Measurements from ENCODE around the gene CDC14A. TPM values are rescaled to one million over a fixed set of nuclear protein-coding genes. Genes with fewer than 3 reads are reported as not detected.
A peak's percentile ranks its signal among the peaks of the same experiment; 100 is the strongest.

The CDC14A gene
- total RNA-seq, 1 experiment from 2014 or later = 3.4 TPM

DNA sequence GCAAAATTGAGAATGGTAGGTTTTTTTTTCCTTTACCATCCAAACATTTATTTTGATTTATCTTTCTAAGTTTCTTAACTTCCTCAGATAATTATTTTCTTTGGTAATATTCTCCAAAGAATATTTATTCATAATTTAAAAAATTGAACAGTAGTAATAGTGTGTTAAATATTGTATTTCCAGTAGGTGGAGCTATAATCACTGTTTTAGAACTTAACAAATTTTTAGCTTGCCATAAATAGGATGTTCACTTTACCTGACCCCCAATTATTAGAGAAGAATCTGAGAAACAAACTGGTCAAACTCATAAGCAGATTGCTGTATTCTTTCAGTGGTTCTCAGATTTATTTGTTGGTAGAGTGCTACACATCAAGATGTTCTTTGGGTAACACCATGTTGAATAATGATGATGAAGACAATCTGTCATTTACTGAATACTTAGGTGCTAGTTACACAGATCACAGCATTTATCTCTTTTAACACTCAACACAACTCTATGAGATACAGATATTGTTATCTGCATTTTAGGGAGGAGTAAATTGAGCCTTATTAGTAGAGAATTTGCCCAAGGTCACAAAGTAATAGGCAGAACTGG, 103.3 kb downstream of the CDC14A start:
- Histone ChIP-seq H4K20me1 (ENCODE audit: low read length) (no peaks in the 10 kb centered on the region), H3K9me2 (replicated peaks; ENCODE audit: low read length) (no peaks in the 10 kb centered on the region), H3K27ac (ENCODE audit: low read length) (no peak overlapping the region), H3K4me2 (ENCODE audit: low read length) (no peak overlapping the region), H3K4me3 (ENCODE audit: low read length) (no peak overlapping the region), H3K9ac (ENCODE audit: low read length) (no peak overlapping the region), H3K9me3 (ENCODE audit: low read length) (no peaks in the 10 kb centered on the region), H3K79me2 (ENCODE audit: low read length) (no peaks in the 10 kb centered on the region), H3F3A (ENCODE audit: low read length, unreplicated experiment) (no peaks in the 10 kb centered on the region), H3K36me3 (ENCODE audit: low read depth, low read length) (no peaks in the 10 kb centered on the region; the same call in 1 of the 2 replicates), H3K4me1 (ENCODE audit: insufficient read depth, low read length) (peaks cover 10% of the 10 kb centered on the region; the same call in 1 of the 2 replicates), H3K27me3 (ENCODE audit: low read length) (no peaks in the 10 kb centered on the region), H2AFZ (ENCODE audit: low read length) (no peak overlapping the region)
- ATAC-seq (no peak), DNase-seq (peak; percentile 51)
- CTCF ChIA-PET = interaction anchor here (0.5 to 1.0 kb wide), 3 partner anchors 413 to 428 kb away, joined by 3 to 5 read pairs (median 3); a partner anchor contains a TSS
- TF ChIP-seq EZH2 (IDR thresholded peaks at IDR 0.05; ENCODE audit: low read length, unreplicated experiment) = no peak
- TF ChIP-seq, protein P1, sequence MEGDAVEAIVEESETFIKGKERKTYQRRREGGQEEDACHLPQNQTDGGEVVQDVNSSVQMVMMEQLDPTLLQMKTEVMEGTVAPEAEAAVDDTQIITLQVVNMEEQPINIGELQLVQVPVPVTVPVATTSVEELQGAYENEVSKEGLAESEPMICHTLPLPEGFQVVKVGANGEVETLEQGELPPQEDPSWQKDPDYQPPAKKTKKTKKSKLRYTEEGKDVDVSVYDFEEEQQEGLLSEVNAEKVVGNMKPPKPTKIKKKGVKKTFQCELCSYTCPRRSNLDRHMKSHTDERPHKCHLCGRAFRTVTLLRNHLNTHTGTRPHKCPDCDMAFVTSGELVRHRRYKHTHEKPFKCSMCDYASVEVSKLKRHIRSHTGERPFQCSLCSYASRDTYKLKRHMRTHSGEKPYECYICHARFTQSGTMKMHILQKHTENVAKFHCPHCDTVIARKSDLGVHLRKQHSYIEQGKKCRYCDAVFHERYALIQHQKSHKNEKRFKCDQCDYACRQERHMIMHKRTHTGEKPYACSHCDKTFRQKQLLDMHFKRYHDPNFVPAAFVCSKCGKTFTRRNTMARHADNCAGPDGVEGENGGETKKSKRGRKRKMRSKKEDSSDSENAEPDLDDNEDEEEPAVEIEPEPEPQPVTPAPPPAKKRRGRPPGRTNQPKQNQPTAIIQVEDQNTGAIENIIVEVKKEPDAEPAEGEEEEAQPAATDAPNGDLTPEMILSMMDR (conservative IDR thresholded peaks at IDR 0.05; ENCODE audit: low read depth, low read length) = peak; percentile 73
- no peak for TF ChIP-seq EZH2phosphoT487 (IDR thresholded peaks at IDR 0.05; ENCODE audit: borderline replicate concordance, low read length)
- BruUV-seq (replicated peaks) = no TSS peak
- intact Hi-C loops (cut with micrococcal nuclease) = loop anchor here (5.0 to 10.0 kb wide), 4 partner anchors 161 to 323 kb away; partner anchors contain the start of genes RTCA, SASS6 and TRMT13
- POLR2A ChIA-PET (ENCODE audit: unreplicated experiment) = interaction anchor here (0.6 kb wide), 1 partner anchor 55 kb away, joined by 5 read pairs; no protein-coding TSS in a partner anchor

DNA sequence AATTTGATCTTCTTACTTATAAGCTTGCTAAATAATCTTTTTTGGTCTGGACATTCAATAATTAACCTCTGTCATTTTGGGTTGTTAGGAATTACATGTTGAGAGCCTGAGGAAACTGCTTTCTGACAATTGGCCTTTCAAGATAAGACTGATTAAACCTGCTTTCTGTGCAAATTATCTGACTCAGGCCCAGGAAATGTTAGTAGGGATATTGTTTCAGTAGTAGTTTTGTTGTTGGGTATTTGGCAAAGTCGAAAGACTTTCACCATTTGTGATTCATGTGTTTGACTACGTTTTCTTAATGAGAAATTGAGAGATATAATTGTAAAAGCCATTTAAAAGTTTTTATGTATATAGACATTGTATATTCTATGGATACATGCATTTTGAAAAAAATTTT, 104.6 kb downstream of the CDC14A start:
- POLR2A ChIA-PET (ENCODE audit: unreplicated experiment) = no interaction called here
- Histone ChIP-seq H3K9ac (ENCODE audit: low read length) (no peak overlapping the region), H3K4me1 (ENCODE audit: insufficient read depth, low read length) (peaks cover 10% of the 10 kb centered on the region; the same call in 1 of the 2 replicates), H3F3A (ENCODE audit: low read length, unreplicated experiment) (no peaks in the 10 kb centered on the region), H4K20me1 (ENCODE audit: low read length) (no peaks in the 10 kb centered on the region), H2AFZ (ENCODE audit: low read length) (no peak overlapping the region), H3K9me3 (ENCODE audit: low read length) (no peaks in the 10 kb centered on the region), H3K27ac (ENCODE audit: low read length) (no peak overlapping the region), H3K9me2 (replicated peaks; ENCODE audit: low read length) (no peaks in the 10 kb centered on the region), H3K4me3 (ENCODE audit: low read length) (no peak overlapping the region), H3K27me3 (ENCODE audit: low read length) (no peaks in the 10 kb centered on the region), H3K36me3 (ENCODE audit: low read depth, low read length) (no peaks in the 10 kb centered on the region; the same call in 1 of the 2 replicates), H3K79me2 (ENCODE audit: low read length) (no peaks in the 10 kb centered on the region), H3K4me2 (ENCODE audit: low read length) (no peak overlapping the region)
- CTCF ChIA-PET = no interaction called here
- TF ChIP-seq, protein P1 (conservative IDR thresholded peaks at IDR 0.05; ENCODE audit: low read depth, low read length) = no peak
- TF ChIP-seq EZH2phosphoT487 (IDR thresholded peaks at IDR 0.05; ENCODE audit: borderline replicate concordance, low read length) (no peak), EZH2 (IDR thresholded peaks at IDR 0.05; ENCODE audit: low read length, unreplicated experiment) (no peak)
- intact Hi-C loops (cut with micrococcal nuclease) = loop anchor here (5.0 to 10.0 kb wide), 4 partner anchors 162 to 325 kb away; partner anchors contain the start of genes RTCA, SASS6 and TRMT13
- BruUV-seq (replicated peaks) = no TSS peak
- DNase-seq (no peak), ATAC-seq (no peak)

DNA sequence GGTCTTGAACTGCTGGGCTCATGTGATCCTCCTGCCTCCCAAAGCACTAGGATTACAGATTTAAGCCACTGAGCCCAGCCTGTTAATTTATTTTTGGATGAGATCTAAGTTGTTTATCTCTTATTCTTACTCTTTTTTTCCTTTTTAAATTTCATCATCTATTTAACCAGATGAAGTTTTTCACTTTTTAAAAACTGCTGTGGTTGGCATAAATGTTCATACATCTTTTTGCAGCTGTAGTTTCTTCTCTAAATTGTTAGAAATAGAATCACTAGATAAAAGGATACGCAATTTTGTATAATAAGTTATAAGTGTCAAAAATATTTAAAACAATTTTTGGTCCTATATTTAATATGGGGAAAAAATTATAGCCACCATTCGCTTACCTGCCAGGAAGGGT, 105.4 kb downstream of the CDC14A start:
- CTCF ChIA-PET = no interaction called here
- H2AFZ ChIP-seq (ENCODE audit: low read length) = no peak overlapping the region
- POLR2A ChIA-PET (ENCODE audit: unreplicated experiment) = no interaction called here
- H3K9me3 ChIP-seq (ENCODE audit: low read length) = no peaks in the 10 kb centered on the region
- TF ChIP-seq EZH2 (IDR thresholded peaks at IDR 0.05; ENCODE audit: low read length, unreplicated experiment) (no peak), EZH2phosphoT487 (IDR thresholded peaks at IDR 0.05; ENCODE audit: borderline replicate concordance, low read length) (no peak)
- TF ChIP-seq, protein P1 (conservative IDR thresholded peaks at IDR 0.05; ENCODE audit: low read depth, low read length) = no peak
- peaks cover 5% of the 10 kb centered on the region; the same call in 1 of the 2 replicates for H3K4me1 ChIP-seq (ENCODE audit: insufficient read depth, low read length)
- no peak overlapping the region for H3K4me2 ChIP-seq (ENCODE audit: low read length)
- no peaks in the 10 kb centered on the region for H3K27me3 ChIP-seq (ENCODE audit: low read length)
- BruUV-seq (replicated peaks) = no TSS peak
- no peaks in the 10 kb centered on the region for H3K9me2 ChIP-seq (replicated peaks; ENCODE audit: low read length)
- no peaks in the 10 kb centered on the region for H4K20me1 ChIP-seq (ENCODE audit: low read length)
- no peak overlapping the region for H3K4me3 ChIP-seq (ENCODE audit: low read length)
- H3F3A ChIP-seq (ENCODE audit: low read length, unreplicated experiment) = no peaks in the 10 kb centered on the region
- no peaks in the 10 kb centered on the region for H3K79me2 ChIP-seq (ENCODE audit: low read length)
- no peak overlapping the region for H3K27ac ChIP-seq (ENCODE audit: low read length)
- DNase-seq (no peak), ATAC-seq (no peak)
- no peaks in the 10 kb centered on the region; the same call in 1 of the 2 replicates for H3K36me3 ChIP-seq (ENCODE audit: low read depth, low read length)
- no peak overlapping the region for H3K9ac ChIP-seq (ENCODE audit: low read length)
- intact Hi-C loops (cut with micrococcal nuclease) = loop anchor here (2.0 to 10.0 kb wide), 6 partner anchors 103 to 419 kb away; partner anchors contain the start of genes RTCA, SASS6 and TRMT13
